HL-60 (cell line): ENCODE results near the gene AADACL3.

Source experiments
- DNase-seq, 2 experiments: peaks; one replicate each; pipeline ENCODE4 v3.0.0-alpha.2; 2010 to 2020; ENCODE audit warnings: low read depth in 1 of 2, low spot score in 1 of 2
- H3K27ac ChIP-seq: fragments of 250-450 bp; sonication (Bioruptor Pico); replicated peaks from 2 replicates; pipeline ENCODE4 v1.5.1; 2020; ENCODE audit warnings: mild to moderate bottlenecking, moderate library complexity
- H3K27me3 ChIP-seq: fragments of 250-450 bp; sonication (Bioruptor Pico); 2 replicates; pipeline ENCODE4 v1.5.1; 2021; ENCODE audit warnings: mild to moderate bottlenecking, moderate library complexity; ENCODE audit not compliant: insufficient read depth, poor library complexity, severe bottlenecking
- H3K4me3 ChIP-seq: replicated peaks from 2 replicates; pipeline ENCODE4 v1.5.1; 2011; ENCODE audit warnings: mild to moderate bottlenecking, control low read depth, low read length; ENCODE audit not compliant: insufficient read depth
- CTCF ChIP-seq: IDR thresholded peaks from one replicate; pipeline ENCODE4 v1.5.1; 2011; ENCODE audit warnings: low read length, control low read depth, inconsistent platforms; ENCODE audit not compliant: insufficient read depth
- GABPA ChIP-seq: IDR thresholded peaks from 2 replicates; pipeline ENCODE4 v1.6.1; 2012; ENCODE audit warnings: low read depth
- POLR2AphosphoS5 ChIP-seq: IDR thresholded peaks from 2 replicates; pipeline ENCODE4 v1.6.1; 2012; ENCODE audit warnings: low read depth
- SPI1 ChIP-seq: IDR thresholded peaks from 2 replicates; pipeline ENCODE4 v1.6.1; 2012; ENCODE audit warnings: low read depth, mild to moderate bottlenecking, borderline replicate concordance
- TF ChIP-seq, protein P1 (sequence below): IDR thresholded peaks from 2 replicates; pipeline ENCODE4 v1.6.1; 2012; ENCODE audit warnings: low read depth; ENCODE audit not compliant: insufficient replicate concordance

AADACL3 gene

DNA sequence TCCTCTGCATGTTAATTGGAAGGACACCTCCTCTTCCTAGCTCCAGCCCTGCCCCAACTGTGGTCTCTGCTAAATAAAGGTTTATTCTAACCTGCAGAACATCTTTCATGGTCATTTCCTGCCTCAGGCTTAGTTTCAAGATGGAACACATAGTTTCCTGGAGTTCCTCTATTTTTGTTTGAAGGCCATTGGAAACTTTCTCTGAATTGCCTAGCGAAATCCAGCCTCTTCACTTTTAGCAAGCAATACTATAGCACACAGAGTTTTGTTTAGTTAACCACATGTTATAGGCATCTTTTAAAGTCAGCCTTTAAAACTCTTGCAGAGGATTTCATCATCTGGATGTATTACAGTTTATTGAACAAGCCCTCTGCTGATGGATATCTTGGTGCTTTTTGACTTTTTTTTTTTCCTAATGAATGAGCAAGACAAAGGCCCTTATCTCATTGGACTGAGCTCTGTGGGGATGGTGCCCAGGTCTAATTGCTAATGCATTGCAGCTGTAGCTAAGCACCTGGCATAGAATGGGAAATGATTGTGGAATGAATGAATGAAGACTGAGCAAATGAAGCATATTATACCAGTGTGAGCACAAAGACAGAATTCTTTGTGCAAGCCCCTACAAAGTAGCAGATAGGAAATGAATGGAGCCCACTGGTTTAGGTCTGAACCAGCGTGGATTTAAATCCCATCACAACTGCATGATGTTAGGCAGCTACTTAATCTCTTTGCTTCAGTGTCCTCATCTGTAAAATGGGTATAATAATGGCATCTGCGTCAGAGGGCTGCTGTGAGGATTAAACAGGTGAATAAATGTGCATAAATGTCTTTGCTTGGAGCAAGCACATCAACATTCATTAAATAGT, 29.4 kb downstream of the AADACL3 start:
- Histone ChIP-seq H3K27me3 (peaks cover 4% of the 10 kb centered on the region), H3K27ac (no peak overlapping the region), H3K4me3 (no peak overlapping the region)
- TF ChIP-seq POLR2AphosphoS5 (no peak), SPI1 (no peak), GABPA (no peak), CTCF (no peak)
- TF ChIP-seq, protein P1, sequence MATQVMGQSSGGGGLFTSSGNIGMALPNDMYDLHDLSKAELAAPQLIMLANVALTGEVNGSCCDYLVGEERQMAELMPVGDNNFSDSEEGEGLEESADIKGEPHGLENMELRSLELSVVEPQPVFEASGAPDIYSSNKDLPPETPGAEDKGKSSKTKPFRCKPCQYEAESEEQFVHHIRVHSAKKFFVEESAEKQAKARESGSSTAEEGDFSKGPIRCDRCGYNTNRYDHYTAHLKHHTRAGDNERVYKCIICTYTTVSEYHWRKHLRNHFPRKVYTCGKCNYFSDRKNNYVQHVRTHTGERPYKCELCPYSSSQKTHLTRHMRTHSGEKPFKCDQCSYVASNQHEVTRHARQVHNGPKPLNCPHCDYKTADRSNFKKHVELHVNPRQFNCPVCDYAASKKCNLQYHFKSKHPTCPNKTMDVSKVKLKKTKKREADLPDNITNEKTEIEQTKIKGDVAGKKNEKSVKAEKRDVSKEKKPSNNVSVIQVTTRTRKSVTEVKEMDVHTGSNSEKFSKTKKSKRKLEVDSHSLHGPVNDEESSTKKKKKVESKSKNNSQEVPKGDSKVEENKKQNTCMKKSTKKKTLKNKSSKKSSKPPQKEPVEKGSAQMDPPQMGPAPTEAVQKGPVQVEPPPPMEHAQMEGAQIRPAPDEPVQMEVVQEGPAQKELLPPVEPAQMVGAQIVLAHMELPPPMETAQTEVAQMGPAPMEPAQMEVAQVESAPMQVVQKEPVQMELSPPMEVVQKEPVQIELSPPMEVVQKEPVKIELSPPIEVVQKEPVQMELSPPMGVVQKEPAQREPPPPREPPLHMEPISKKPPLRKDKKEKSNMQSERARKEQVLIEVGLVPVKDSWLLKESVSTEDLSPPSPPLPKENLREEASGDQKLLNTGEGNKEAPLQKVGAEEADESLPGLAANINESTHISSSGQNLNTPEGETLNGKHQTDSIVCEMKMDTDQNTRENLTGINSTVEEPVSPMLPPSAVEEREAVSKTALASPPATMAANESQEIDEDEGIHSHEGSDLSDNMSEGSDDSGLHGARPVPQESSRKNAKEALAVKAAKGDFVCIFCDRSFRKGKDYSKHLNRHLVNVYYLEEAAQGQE = no peak
- DNase-seq = no peak

GRCh38 chr1:12745992-12746323, 30.0 kb downstream of the AADACL3 start, which contains the start of gene CFAP107:
Gene CFAP107, plus strand, starts transcription at chr1:12746200. Its CDS starts 231 bp downstream, at chr1:12746431.
- DNase-seq = no peak
- Histone ChIP-seq H3K27me3 (peaks cover 4% of the 10 kb centered on the region), H3K27ac (no peak within 1 kb of the TSS), H3K4me3 (no peak within 1 kb of the TSS)
- TF ChIP-seq GABPA (no peak), POLR2AphosphoS5 (no peak), SPI1 (no peak), CTCF (no peak)
- TF ChIP-seq, protein P1 = no peak

DNA sequence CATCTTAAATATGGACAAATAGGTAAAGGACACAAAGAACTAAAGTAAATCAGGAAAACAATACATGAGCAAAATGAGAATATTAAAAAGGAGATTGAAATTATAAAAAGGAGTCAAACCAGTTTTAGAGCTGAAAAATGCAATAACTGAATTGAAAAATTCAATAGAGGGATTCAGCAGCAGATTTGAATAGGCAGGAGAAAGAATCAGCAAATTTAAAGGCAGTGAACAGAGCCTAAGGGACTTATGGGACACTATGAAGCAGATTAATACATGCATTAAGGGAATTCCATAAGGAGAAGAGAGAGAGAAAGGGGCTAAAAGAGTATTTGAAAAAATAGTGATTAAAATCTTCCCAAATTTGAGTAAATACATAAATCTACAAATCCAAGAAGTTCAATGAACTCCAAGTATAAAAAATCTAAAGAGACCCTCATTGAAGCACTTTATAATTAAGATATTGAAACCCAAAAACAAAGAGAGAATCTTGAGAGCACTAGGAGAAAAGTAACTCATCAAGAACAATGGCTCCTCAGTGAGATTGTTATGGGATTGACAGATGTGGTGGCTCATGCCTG, 33.0 kb downstream of the AADACL3 start:
- no peak for TF ChIP-seq POLR2AphosphoS5
- no peak for TF ChIP-seq CTCF
- no peak for TF ChIP-seq GABPA
- TF ChIP-seq, protein P1 = no peak
- no peak for TF ChIP-seq SPI1

More for the DNA sequence above, 33.0 kb downstream of the AADACL3 start:
- no peak for DNase-seq
- Histone ChIP-seq H3K27ac (no peak overlapping the region), H3K27me3 (peaks cover 4% of the 10 kb centered on the region), H3K4me3 (no peak overlapping the region)
